Endothelial cell of umbilical vein (primary cell): ENCODE results near the gene TRIM40. TPM values are rescaled to one million over a fixed set of nuclear protein-coding genes. Genes with fewer than 3 reads are reported as not detected.

Experiments
- BruUV-seq: library from RNA; stranded (reverse); fragments of 400-500 nt; replicated peaks from 2 replicates; lab custom pipeline; 2021; lab: Mats Ljungman, UMichigan
- CTCF ChIA-PET: fragments of 300-600, 350-600 bp; sonication (Branson Sonifier 250); formaldehyde crosslinking; loops from one replicate; lab custom pipeline; 2021; ENCODE audit warnings: antibody characterized with exemption, inconsistent platforms; lab: Charles Lee
- POLR2A ChIA-PET: fragments of 300-600, 350-600 bp; sonication (Branson Sonifier 250); formaldehyde crosslinking; loops from one replicate; lab custom pipeline; 2021; ENCODE audit warnings: antibody characterized with exemption, inconsistent platforms; lab: Charles Lee
- DNase-seq: peaks from one replicate; pipeline ENCODE4 v3.0.0-alpha.2; 2011; ENCODE audit warnings: low read depth, low spot score
- FAIRE-seq: peaks from 2 replicates; lab custom pipeline; 2011; peaks lifted over from hg19 to GRCh38; lab: Jason Lieb, UNC
- H2AFZ ChIP-seq: 2 replicates; pipeline ENCODE4 v1.6.0; 2012; ENCODE audit warnings: low read depth, low read length, control low read depth, inconsistent platforms
- H3K27ac ChIP-seq: 2 replicates; pipeline ENCODE4 v1.5.1; 2011; ENCODE audit warnings: low read depth, mild to moderate bottlenecking, control low read depth, low read length, moderate library complexity; ENCODE audit not compliant: insufficient read depth
- H3K27me3 ChIP-seq, 2 experiments: 2 replicates each; pipeline versions ENCODE4 v1.6.0 to v1.6.1; 2011; ENCODE audit warnings: low read length in 2 of 2, mixed read lengths in 1 of 2; ENCODE audit not compliant: control insufficient read depth in 2 of 2, insufficient read depth in 2 of 2
- H3K36me3 ChIP-seq, 2 experiments: 2 replicates in 1 of 2; 3 replicates in 1 of 2; pipeline ENCODE4 v1.5.1; 2011; ENCODE audit warnings: low read length in 2 of 2, mild to moderate bottlenecking in 1 of 2, moderate library complexity in 1 of 2; ENCODE audit not compliant: control insufficient read depth in 2 of 2, insufficient read depth in 2 of 2; ENCODE audit errors: extremely low read depth in 1 of 2
- H3K4me1 ChIP-seq: 3 replicates; pipeline ENCODE4 v1.5.1; 2011; ENCODE audit warnings: mild to moderate bottlenecking, low read length; ENCODE audit not compliant: control insufficient read depth, insufficient read depth; ENCODE audit errors: extremely low read depth
- H3K4me2 ChIP-seq: 2 replicates; pipeline ENCODE4 v1.6.1; 2011; ENCODE audit warnings: low read length, control low read depth, mixed read lengths; ENCODE audit not compliant: insufficient read depth
- H3K4me3 ChIP-seq, 3 experiments: fragments of 200-600 bp in 1 of 3; sonication (generic), shearing (Covaris generic) in 1 of 3; replicated peaks in 1 of 3; 2 replicates each; pipeline ENCODE4 v1.5.1; 2011 to 2016; ENCODE audit warnings: control low read depth in 3 of 3, low read length in 3 of 3, mild to moderate bottlenecking in 2 of 3, inconsistent platforms in 1 of 3, low read depth in 1 of 3, moderate library complexity in 1 of 3; ENCODE audit not compliant: insufficient read depth in 1 of 3
- H3K79me2 ChIP-seq: 2 replicates; pipeline ENCODE4 v1.6.0; 2012; ENCODE audit warnings: low read length, inconsistent platforms; ENCODE audit not compliant: control insufficient read depth, insufficient read depth
- H3K9ac ChIP-seq: replicated peaks from 2 replicates; pipeline ENCODE3; 2011; ENCODE audit warnings: low read length, control low read depth; ENCODE audit not compliant: insufficient read depth; ENCODE audit errors: extremely low read depth
- H3K9me1 ChIP-seq: replicated peaks from 3 replicates; pipeline ENCODE4 v1.6.0; 2011; ENCODE audit warnings: mild to moderate bottlenecking, low read length; ENCODE audit not compliant: control insufficient read depth, insufficient read depth; ENCODE audit errors: extremely low read depth
- H3K9me3 ChIP-seq: replicated peaks from 2 replicates; pipeline ENCODE4 v1.5.1; 2012; ENCODE audit warnings: low read length, inconsistent platforms; ENCODE audit not compliant: control insufficient read depth, insufficient read depth
- H4K20me1 ChIP-seq: replicated peaks from 2 replicates; pipeline ENCODE3; 2011; ENCODE audit warnings: mild to moderate bottlenecking, low read length; ENCODE audit not compliant: control insufficient read depth, insufficient read depth; ENCODE audit errors: extremely low read depth
- EZH2 ChIP-seq: IDR thresholded peaks from 2 replicates; pipeline ENCODE4 v1.6.1; 2012; ENCODE audit warnings: borderline replicate concordance, low read depth, mild to moderate bottlenecking, moderate library complexity, low read length, inconsistent platforms; ENCODE audit not compliant: severe bottlenecking
- FOS ChIP-seq: IDR thresholded peaks from 2 replicates; pipeline ENCODE4 v1.6.1; 2011; ENCODE audit warnings: mild to moderate bottlenecking, low read length, moderate library complexity, borderline replicate concordance; ENCODE audit not compliant: insufficient read depth
- GATA2 ChIP-seq: IDR thresholded peaks from 2 replicates; pipeline ENCODE4 v1.7.0; 2011; ENCODE audit warnings: low read depth, mild to moderate bottlenecking, moderate library complexity, mixed read lengths, low read length; ENCODE audit not compliant: insufficient read length, insufficient read depth
- JUN ChIP-seq: IDR thresholded peaks from 2 replicates; pipeline ENCODE4 v1.6.1; 2011; ENCODE audit warnings: borderline replicate concordance, low read depth; ENCODE audit not compliant: insufficient read length, insufficient read depth
- MYC ChIP-seq: IDR thresholded peaks from one replicate; pipeline ENCODE4 v1.6.1; 2011; ENCODE audit warnings: mild to moderate bottlenecking, low read depth, low read length
- POLR2A ChIP-seq: IDR thresholded peaks from 2 replicates; pipeline ENCODE4 v1.6.1; 2012; ENCODE audit warnings: low read depth, mild to moderate bottlenecking, control low read depth, low read length
- POLR2AphosphoS5 ChIP-seq: IDR thresholded peaks from 2 replicates; pipeline ENCODE4 v1.6.1; 2012; ENCODE audit warnings: low read depth, mild to moderate bottlenecking, control low read depth, low read length, moderate library complexity; ENCODE audit not compliant: insufficient read depth
- dilution Hi-C: fragments of 300-500 bp; cut with MboI; formaldehyde crosslinking; loops from one replicate; pipeline ENCODE4 v1.15.0; 2019; ENCODE audit warnings: low sequenced_read_pairs; ENCODE audit not compliant: extremely low pct_ligation_motif_present
- intact Hi-C: fragments of 100-400 bp; cut with micrococcal nuclease; formaldehyde crosslinking; loops from one replicate; pipeline ENCODE4 v1.10.0; 2022
- polyA plus RNA-seq, 4 experiments: library from polyadenylated mRNA; depleted of rRNA in 3 of 4; stranded (reverse) in 3 of 4; unstranded in 1 of 4; fragments of >200 nt; gene quantifications; 2 replicates each; pipeline versions ENCODE4 v1.2.1 to v1.2.3, GENCODE V29; 2011 to 2012; ENCODE audit warnings: missing spikeins in 1 of 4
- total RNA-seq: library from RNA; stranded (reverse); gene quantifications from 2 replicates; pipeline ENCODE4 v1.2.3, GENCODE V29; 2021
- TF ChIP-seq, protein P1 (sequence below), 2 donors: IDR thresholded peaks; 1 replicate in 1 of 2; 2 replicates in 1 of 2; pipeline ENCODE4 v1.5.1; 2011; ENCODE audit warnings: low read length in 2 of 2, mild to moderate bottlenecking in 2 of 2, moderate library complexity in 2 of 2, control low read depth in 1 of 2, inconsistent platforms in 1 of 2, low read depth in 1 of 2; ENCODE audit not compliant: insufficient read depth in 1 of 2; ENCODE audit errors: extremely low read depth in 1 of 2
- TF ChIP-seq, protein P2 (sequence below): IDR thresholded peaks from 2 replicates; pipeline ENCODE4 v1.6.1; 2011; ENCODE audit not compliant: insufficient read depth, insufficient read length

The TRIM40 gene
- total and polyA plus RNA-seq, 2 donors (not counting 3 experiments of a cell fraction or from before 2014, with no cell fraction given): not detected

DNA sequence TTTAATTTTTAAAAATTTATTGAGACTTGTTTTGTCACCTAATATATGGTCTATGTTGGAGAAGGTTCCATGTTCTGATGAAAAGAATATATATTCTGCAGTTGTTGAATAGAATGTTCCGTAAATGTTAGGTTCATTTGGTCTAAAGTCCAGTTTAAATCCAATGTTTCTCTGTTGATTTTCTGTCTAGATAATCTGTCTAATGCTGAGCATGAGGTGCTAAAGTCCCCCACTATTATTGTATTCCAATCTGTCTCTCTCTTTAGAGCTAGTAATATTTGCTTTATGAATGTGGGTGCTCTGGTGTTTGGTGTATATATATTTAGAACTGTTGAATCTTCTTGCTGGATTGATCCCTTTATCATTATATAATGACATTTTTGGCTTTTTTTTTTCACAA lies 42.9 kb downstream of the TRIM40 start:
- H3K27ac ChIP-seq: no peak overlapping the region
- ChIA-PET CTCF (no interaction called here), POLR2A (no interaction called here)
- H3K4me2 ChIP-seq: no peak overlapping the region
- peaks cover 12 to 35% of the 10 kb centered on the region in 2 experiments for H3K27me3 ChIP-seq
- no peak overlapping the region for H2AFZ ChIP-seq
- H3K9ac ChIP-seq: no peak overlapping the region
- intact Hi-C loops: loop anchor here (10.0 kb wide), 1 partner anchor 154 kb away; no protein-coding TSS in a partner anchor
- no peaks in the 10 kb centered on the region for H3K36me3 ChIP-seq
- no peak for TF ChIP-seq POLR2A
- TF ChIP-seq, protein P1, sequence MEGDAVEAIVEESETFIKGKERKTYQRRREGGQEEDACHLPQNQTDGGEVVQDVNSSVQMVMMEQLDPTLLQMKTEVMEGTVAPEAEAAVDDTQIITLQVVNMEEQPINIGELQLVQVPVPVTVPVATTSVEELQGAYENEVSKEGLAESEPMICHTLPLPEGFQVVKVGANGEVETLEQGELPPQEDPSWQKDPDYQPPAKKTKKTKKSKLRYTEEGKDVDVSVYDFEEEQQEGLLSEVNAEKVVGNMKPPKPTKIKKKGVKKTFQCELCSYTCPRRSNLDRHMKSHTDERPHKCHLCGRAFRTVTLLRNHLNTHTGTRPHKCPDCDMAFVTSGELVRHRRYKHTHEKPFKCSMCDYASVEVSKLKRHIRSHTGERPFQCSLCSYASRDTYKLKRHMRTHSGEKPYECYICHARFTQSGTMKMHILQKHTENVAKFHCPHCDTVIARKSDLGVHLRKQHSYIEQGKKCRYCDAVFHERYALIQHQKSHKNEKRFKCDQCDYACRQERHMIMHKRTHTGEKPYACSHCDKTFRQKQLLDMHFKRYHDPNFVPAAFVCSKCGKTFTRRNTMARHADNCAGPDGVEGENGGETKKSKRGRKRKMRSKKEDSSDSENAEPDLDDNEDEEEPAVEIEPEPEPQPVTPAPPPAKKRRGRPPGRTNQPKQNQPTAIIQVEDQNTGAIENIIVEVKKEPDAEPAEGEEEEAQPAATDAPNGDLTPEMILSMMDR (IDR thresholded peaks at IDR 0.05; ENCODE audit: extremely low read depth in 1 of 2, insufficient read depth in 1 of 2, low read depth in 1 of 2, low read length in 2 of 2): no peak
- no peak for TF ChIP-seq EZH2
- TF ChIP-seq JUN: no peak
- no peak for TF ChIP-seq POLR2AphosphoS5
- no peak for TF ChIP-seq MYC
- no peak for TF ChIP-seq GATA2
- TF ChIP-seq FOS: no peak
- TF ChIP-seq, protein P2, sequence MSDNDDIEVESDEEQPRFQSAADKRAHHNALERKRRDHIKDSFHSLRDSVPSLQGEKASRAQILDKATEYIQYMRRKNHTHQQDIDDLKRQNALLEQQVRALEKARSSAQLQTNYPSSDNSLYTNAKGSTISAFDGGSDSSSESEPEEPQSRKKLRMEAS: no peak
- H3K9me1 ChIP-seq: no peaks in the 10 kb centered on the region
- dilution Hi-C loops: no loop called here
- H3K9me3 ChIP-seq: no peaks in the 10 kb centered on the region
- FAIRE-seq (no peak), DNase-seq (no peak)
- BruUV-seq: no TSS peak
- no peak overlapping the region for H3K4me3 ChIP-seq
- H4K20me1 ChIP-seq: no peaks in the 10 kb centered on the region
- no peaks in the 10 kb centered on the region for H3K4me1 ChIP-seq
- no peaks in the 10 kb centered on the region for H3K79me2 ChIP-seq
